OCI-LY1 (cell line): ENCODE results near the gene GTF2H4.
A peak's percentile ranks its signal among the peaks of the same experiment; 100 is the strongest.

Experiments
- CTCF ChIP-seq: fragments of 200-600 bp; sonication (generic), shearing (Covaris generic); IDR thresholded peaks from 2 replicates; pipeline ENCODE4 v1.5.1; 2017; ENCODE audit warnings: mild to moderate bottlenecking, antibody characterized with exemption, low read length, moderate library complexity, mixed read lengths
- EZH2 ChIP-seq: fragments of 200-600 bp; sonication (generic), shearing (Covaris generic); IDR thresholded peaks from 2 replicates; pipeline ENCODE4 v1.8.0; 2017; ENCODE audit warnings: borderline replicate concordance, mixed run types, mild to moderate bottlenecking, antibody characterized with exemption, low read length, moderate library complexity, mixed read lengths

GRCh38 chr6:30915591-30915946 is 7.6 kb downstream of the GTF2H4 start:
- TF ChIP-seq EZH2 (no peak), CTCF (peak; percentile 65)
